ENCODE results near the gene SDK1. TPM values are rescaled to one million over a fixed set of nuclear protein-coding genes. Genes with fewer than 3 reads are reported as not detected.

Gene SDK1
- total and polyA plus RNA-seq, 2 donors (not counting 3 experiments of a cell fraction or from before 2014, with no cell fraction given) = 1.6 to 3.9 TPM

DNA sequence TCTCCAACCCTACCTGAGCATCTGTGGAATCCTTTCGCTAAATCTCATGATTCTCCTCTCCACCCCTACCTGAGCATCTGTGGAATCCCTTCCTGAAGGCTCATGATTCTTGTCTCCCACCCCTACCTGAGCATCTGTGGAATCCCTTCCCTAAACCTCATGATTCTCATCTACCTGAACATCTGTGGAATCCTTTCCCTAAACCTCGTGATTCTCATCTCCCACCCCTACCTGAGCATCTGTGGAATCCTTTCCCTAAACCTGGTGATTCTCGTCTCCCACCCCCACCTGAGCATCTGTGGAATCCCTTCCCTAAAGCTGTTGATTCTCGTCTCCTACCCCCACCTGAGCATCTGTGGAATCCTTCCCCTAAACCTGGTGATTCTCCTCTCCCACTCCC, 342.0 kb downstream of the SDK1 start:
- Histone ChIP-seq H3K4me1 (ENCODE audit: control insufficient read depth, extremely low read depth, insufficient read depth, low read length) (no peaks in the 10 kb centered on the region), H3K36me3 (ENCODE audit: control insufficient read depth in 2 of 2, extremely low read depth in 1 of 2, insufficient read depth in 2 of 2, low read length in 2 of 2) (no peaks in the 10 kb centered on the region), H4K20me1 (replicated peaks; ENCODE audit: control insufficient read depth, extremely low read depth, insufficient read depth, low read length) (no peaks in the 10 kb centered on the region), H3K9ac (replicated peaks; ENCODE audit: extremely low read depth, insufficient read depth, low read length) (no peak overlapping the region), H3K4me2 (ENCODE audit: insufficient read depth, low read length) (no peak overlapping the region), H3K4me3 (replicated peaks in 1 of 3; ENCODE audit: insufficient read depth in 1 of 3, low read depth in 1 of 3, low read length in 3 of 3) (no peak overlapping the region), H3K79me2 (ENCODE audit: control insufficient read depth, insufficient read depth, low read length) (no peaks in the 10 kb centered on the region), H2AFZ (ENCODE audit: low read depth, low read length) (no peak overlapping the region), H3K9me3 (replicated peaks; ENCODE audit: control insufficient read depth, insufficient read depth, low read length) (no peaks in the 10 kb centered on the region), H3K27me3 (ENCODE audit: control insufficient read depth in 2 of 2, insufficient read depth in 2 of 2, low read length in 2 of 2) (no peaks in the 10 kb centered on the region), H3K27ac (ENCODE audit: insufficient read depth, low read depth, low read length) (no peak overlapping the region), H3K9me1 (replicated peaks; ENCODE audit: control insufficient read depth, extremely low read depth, insufficient read depth, low read length) (no peaks in the 10 kb centered on the region)
- intact Hi-C loops (cut with micrococcal nuclease) (no loop called here), dilution Hi-C loops (cut with MboI; ENCODE audit: extremely low pct_ligation_motif_present, low sequenced_read_pairs) (no loop called here)
- DNase-seq (ENCODE audit: low read depth, low spot score) (no peak), FAIRE-seq (no peak)
- TF ChIP-seq MYC (IDR thresholded peaks at IDR 0.05; ENCODE audit: low read depth, low read length) (no peak), GATA2 (IDR thresholded peaks at IDR 0.05; ENCODE audit: insufficient read depth, insufficient read length, low read depth, low read length) (no peak), POLR2AphosphoS5 (IDR thresholded peaks at IDR 0.05; ENCODE audit: insufficient read depth, low read depth, low read length) (no peak), POLR2A (IDR thresholded peaks at IDR 0.05; ENCODE audit: low read depth, low read length) (no peak), JUN (IDR thresholded peaks at IDR 0.05; ENCODE audit: borderline replicate concordance, insufficient read depth, insufficient read length, low read depth) (no peak), EZH2 (IDR thresholded peaks at IDR 0.05; ENCODE audit: borderline replicate concordance, low read depth, low read length, severe bottlenecking) (no peak), FOS (IDR thresholded peaks at IDR 0.05; ENCODE audit: borderline replicate concordance, insufficient read depth, low read length) (no peak)
- TF ChIP-seq, protein P1, sequence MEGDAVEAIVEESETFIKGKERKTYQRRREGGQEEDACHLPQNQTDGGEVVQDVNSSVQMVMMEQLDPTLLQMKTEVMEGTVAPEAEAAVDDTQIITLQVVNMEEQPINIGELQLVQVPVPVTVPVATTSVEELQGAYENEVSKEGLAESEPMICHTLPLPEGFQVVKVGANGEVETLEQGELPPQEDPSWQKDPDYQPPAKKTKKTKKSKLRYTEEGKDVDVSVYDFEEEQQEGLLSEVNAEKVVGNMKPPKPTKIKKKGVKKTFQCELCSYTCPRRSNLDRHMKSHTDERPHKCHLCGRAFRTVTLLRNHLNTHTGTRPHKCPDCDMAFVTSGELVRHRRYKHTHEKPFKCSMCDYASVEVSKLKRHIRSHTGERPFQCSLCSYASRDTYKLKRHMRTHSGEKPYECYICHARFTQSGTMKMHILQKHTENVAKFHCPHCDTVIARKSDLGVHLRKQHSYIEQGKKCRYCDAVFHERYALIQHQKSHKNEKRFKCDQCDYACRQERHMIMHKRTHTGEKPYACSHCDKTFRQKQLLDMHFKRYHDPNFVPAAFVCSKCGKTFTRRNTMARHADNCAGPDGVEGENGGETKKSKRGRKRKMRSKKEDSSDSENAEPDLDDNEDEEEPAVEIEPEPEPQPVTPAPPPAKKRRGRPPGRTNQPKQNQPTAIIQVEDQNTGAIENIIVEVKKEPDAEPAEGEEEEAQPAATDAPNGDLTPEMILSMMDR (IDR thresholded peaks at IDR 0.05; ENCODE audit: extremely low read depth in 1 of 2, insufficient read depth in 1 of 2, low read depth in 1 of 2, low read length in 2 of 2) = no peak
- TF ChIP-seq, protein P2, sequence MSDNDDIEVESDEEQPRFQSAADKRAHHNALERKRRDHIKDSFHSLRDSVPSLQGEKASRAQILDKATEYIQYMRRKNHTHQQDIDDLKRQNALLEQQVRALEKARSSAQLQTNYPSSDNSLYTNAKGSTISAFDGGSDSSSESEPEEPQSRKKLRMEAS (IDR thresholded peaks at IDR 0.05; ENCODE audit: insufficient read depth, insufficient read length) = no peak
- ChIA-PET CTCF (interaction anchor here (1.1 kb wide), 1 partner anchor 12 kb away, joined by 5 read pairs; no protein-coding TSS in a partner anchor), POLR2A (no interaction called here)
- no TSS peak for BruUV-seq (replicated peaks)

Data from endothelial cell of umbilical vein (primary cell).